ENCODE measurements around the gene SMIM1.

SMIM1 gene

DNA sequence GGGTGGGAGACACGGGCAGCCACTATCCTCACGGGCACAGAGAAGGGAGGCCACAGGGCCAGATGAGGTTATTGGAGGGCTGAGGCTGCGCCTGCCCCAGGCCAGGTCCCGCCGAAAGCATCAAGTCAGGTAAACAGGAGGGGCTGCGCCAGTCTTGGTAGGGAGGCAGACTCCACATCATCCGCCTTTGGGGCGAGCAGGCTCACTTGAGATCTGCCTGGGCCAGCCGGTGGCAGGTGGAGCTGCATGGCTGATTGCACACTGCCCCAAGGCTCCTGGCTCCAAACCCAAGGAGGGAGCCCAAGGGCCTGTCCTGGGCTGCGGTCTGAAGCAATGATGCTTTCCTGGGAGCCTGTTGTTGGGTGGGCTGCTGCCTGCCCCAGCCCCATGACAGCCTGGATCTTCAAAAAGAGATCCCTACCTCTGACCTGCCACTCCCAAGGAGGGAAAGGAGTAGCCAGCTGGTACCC is 4.6 kb downstream of the SMIM1 start:
- no peak for DNase-seq (ENCODE audit: low spot score)

DNA sequence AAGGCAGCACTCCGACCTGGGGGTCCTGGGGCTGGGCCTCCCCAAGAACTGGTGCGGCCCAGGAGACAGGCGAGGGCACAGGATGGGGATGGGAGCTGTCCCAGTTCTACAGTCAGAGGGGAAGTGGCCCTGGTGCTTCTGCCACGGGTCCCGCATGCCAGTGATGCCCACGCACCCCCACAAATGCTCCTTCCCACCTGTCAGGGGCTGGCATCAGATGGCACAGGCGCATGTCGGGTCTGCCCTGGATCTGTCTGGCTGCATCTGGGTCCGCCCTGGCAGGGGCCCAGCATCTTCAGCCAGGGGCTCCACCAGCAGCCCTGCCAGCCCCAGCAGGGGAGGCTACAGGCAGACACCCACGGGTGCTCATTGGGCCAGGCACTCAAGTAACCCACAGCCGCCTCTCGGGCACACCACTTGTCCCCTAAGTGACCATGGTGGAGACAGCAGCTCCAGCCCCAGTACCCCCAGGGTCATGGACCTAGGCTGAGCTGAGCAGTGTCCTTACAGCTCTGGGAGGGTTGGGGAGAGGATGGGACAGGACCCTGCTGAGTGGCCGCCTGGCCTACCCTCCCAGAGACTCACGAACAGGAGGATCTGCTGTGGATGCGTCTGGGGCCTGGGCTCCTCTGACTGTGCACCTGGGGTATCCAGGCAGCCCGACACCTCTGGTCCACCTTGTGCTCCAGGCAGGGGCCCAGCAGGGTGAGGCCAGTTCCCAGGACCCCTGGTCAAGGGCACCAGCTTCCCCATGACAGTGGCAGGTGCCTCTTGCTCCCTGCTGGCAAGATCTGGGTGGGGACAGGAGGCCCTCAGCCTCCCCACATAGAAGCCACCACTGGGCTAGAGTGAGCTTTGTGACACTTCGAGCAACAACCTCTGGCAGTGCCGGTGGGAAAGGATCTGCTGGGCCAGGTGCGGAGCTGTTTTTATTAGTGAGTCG is 5.4 kb downstream of the SMIM1 start:
- DNase-seq (ENCODE audit: low spot score) = no peak

DNA sequence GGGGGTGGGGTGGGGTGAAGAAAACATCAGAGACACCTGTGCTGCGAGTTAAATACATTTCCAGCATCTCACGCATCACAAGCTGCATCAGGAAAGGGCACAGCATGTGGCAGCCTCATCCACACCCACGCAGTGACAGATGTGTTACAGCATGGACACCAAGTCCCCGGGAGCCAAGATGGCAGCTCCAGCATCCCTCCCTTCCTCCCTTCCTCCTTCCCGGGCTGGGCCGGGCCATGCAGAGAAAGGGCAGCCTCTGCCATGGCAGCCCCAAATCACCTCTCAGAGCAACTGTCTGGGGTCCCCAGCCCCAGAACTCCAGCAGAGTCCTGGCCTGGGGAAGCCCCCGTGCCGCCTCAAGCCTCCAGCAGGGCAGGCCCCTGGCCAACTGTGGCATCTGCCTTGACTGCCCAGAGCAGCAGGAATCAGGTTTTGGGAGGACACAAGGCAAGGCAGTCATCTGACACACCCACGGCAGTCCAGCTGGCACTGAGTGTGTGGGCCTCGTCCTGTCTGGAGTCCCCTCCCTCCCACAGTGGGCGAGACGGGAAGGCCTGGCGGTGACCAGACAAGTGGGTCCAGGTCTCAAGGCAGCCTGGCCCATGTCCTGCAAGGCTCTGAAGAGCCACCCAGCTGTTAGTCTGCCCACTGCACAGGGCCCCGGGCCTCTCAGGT is 6.2 kb downstream of the SMIM1 start:
- no peak for DNase-seq (ENCODE audit: low spot score)

DNA sequence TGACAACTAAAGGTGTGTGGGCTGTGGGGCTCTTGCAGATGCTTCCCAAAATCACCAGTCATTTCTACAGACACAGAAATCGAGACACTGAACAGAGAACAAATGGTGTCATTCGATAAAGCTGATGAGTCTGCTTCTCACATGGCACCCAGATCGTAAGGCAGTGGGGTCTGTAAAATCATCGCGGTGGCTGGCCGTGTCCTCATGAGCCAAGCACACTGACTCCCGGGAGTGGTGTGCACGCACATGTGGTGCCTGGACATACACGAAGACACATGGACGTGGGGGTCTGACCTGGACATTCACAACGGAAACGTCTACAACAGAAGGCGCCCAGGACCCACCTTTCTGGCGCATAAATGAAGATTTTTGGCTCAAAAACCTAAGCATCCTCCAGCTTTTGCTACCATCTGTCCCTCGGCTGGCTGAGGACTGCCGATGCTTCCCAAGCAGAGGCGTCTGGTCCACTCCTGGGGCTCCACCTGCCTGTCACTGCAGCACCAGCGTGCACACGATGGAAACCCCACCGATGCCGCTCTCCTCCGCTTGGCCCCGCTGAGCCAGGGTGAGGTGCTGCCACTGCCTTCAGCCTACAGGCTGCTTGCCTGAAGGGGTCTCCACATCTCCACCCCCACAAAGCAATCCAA is 6.8 kb downstream of the SMIM1 start:
- no peak for DNase-seq (ENCODE audit: low spot score)

DNA sequence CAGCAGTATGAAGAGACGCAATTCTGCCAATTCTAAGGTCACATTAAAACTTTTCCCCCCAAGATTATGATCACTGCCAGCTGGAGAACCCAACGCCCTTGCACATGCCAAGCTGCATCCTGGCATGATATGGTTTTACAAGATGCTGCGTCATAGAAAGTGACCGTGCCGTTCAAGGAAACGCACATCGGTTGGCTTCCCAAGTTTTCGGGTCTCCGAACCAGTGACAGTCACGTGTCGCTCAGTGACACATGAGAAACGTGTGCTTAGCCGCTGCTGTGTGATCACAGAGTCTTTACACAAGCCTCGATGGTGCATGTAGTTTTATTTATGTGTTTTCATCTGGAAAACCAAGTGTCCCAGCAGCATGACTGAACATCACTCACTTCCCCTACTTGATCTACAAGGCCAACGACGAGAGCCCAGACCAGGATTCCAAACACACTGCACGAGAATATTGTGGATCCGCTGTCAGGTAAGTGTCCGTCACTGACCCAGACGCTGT is 7.4 kb downstream of the SMIM1 start:
- DNase-seq (ENCODE audit: low spot score) = no peak

DNA sequence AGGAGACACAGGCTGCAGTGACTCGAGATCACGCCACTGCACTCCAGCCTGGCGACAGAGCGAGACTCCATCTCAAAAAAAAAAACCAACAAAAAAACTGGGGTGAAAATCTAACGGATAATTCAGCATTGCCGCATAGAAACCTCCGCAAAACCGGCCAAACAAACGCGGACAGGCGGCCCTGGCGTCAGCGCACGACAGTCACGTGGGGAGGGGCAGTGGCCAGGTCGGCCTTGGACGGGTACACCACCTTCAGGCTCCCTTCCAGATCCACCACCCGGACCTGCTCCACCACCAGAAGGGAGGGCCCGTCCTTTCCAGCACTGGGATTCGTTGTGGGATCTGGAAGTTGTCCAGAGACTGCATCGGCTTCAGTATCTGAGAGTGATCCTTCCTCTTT is 8.4 kb downstream of the SMIM1 start:
- DNase-seq (ENCODE audit: low spot score) = no peak

DNA sequence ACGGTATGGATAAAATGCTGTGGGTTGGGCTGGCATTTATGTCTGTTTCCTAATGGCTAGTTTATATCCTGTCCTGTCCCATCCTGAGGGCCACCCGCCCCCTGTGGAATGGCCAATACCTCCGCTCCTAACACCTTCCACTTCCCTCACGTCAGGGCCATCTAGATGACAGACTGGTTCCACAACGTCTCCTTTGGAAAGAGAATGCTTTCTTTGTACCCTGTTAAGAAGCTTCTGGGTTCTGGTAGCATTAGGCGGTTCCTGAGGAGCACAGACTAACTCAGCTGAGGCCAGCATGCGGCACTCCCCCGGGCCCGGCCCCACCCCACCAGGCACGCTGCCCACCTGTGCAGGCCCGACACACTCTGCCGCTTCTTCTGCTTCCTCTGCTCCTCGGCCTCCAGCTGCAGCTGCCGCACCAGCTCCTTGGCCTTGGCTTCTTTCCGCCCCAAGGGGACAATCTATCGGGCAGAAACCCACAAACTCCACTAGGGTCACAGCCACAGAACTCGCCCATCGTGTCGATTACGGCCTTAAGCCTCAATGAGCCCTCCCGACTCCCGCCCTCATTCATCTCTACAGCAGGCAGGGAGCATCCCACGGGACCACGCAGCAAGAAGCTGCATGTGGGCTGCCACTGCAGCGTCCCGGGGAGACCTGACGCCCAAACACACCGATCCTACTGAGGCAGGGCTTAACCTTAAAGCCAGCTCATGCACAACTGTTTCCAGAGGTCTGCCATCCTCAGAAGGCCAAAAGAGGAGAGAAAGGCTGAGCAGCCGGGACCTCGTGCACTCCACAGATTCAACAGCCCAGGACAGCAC is 11.3 kb downstream of the SMIM1 start:
- DNase-seq (ENCODE audit: low spot score) = no peak

DNA sequence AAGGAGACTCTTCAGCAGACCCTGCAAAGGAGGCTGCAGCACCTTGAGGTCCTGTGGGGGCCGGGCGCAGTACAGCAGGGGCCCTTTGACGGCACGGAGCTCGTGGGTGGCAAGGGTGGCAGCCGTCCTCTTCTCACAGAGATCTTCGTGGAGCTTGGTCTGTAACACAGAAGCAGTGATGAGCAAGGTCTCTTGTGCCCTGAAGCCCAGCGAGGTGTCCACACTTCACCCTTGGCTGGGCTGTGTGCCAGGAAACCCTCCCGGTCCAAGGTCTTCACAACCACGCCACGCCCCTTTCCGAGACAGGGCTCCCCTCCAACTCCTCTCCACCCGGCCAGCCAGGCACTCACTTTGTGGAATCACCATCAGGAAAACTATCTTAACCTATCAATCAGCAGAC is 12.5 kb downstream of the SMIM1 start:
- no peak for DNase-seq (ENCODE audit: low spot score)

DNA sequence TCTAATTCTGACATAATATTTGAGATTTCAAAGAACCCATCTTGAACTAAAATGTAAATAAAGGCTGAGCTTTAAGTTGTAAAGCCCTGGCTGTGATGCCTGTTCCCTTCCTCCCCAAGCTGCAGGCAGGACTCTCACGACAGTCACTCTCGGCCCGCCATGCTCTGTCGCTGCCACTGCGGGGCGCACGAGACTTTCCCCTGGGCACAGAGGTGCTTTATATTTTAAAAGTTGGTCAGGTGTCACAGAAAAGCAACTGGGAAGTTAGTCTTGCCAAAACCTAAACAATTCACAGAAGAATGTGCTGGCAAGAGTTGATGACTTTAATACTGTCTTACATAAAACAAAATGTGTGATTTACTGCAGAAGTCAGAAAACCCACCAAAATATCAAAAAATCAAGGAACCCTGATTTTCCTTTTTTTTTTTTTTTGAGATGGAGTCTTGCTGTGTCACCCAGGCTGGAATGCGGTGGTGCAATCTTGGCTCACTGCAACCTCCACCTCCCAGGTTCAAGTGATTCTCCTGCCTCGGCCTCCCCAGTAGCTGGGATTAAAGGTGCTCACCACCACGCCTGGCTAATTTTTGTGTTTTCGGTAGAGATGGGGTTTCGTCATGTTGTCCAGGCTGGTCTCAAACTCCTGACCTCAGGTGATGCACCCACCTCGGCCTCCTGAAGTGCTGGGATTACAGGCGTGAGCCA is 13.1 kb downstream of the SMIM1 start:
- DNase-seq (ENCODE audit: low spot score) = peak; percentile 69

DNA sequence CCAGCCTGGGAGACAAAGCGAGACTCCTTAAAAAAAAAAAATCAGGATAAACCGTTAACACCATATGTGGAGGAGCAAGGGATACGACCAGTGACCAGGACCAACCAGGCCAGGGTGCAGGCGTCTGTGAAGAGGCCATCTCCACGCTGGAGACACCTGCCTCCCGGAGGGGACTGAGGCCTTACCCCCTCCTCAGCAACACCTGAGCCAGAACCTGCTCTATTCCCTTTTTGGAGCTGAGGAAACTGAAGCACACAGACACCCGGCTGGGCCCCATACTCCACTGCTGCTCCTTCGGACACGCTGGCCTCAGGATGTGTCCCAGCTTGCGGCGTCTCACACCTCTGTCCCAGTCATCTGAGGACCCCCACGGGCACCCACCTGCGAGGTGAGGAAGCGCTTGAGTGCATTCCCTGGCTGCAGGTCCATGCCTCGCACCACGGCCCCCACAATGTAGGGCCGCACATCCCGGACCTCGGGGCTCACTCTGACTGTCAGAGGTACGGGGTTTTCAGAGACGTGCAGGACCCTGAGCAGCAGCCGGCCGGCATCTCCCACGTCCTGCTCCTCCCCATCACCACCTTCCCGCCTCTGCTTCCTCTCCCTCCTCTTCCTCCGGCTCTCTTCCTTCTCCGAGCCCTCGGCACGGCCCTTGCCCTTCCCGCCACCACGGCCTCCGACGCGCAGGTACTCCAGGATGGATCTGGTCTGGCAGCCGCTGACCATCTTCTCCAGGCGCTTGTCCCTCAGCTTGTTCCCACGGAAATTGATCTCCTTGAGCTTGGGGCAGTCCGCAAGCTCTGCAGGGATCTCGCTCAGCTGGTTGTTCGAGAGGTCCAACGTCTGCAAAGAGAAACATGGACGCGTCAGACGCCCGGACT is 14.2 kb downstream of the SMIM1 start:
- DNase-seq (ENCODE audit: low spot score) = no peak

DNA sequence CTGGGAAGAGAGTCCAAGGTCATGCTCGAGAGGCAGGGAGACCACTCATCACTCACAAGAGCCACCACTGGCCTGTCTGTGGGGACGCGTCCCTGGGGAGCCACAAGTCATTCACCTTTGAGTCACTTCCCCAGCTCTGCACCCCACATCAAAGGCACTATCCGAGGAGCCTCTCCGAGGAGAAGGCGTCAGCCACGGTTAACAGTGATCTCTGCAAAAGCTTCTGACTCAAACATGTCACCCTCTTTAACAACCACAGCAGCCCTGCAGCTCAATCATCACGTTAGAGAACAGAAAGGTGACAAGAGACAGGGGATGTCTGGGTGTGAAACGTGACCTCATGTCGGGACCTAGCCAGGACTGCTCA is 14.8 kb downstream of the SMIM1 start:
- no peak for DNase-seq (ENCODE audit: low spot score)

DNA sequence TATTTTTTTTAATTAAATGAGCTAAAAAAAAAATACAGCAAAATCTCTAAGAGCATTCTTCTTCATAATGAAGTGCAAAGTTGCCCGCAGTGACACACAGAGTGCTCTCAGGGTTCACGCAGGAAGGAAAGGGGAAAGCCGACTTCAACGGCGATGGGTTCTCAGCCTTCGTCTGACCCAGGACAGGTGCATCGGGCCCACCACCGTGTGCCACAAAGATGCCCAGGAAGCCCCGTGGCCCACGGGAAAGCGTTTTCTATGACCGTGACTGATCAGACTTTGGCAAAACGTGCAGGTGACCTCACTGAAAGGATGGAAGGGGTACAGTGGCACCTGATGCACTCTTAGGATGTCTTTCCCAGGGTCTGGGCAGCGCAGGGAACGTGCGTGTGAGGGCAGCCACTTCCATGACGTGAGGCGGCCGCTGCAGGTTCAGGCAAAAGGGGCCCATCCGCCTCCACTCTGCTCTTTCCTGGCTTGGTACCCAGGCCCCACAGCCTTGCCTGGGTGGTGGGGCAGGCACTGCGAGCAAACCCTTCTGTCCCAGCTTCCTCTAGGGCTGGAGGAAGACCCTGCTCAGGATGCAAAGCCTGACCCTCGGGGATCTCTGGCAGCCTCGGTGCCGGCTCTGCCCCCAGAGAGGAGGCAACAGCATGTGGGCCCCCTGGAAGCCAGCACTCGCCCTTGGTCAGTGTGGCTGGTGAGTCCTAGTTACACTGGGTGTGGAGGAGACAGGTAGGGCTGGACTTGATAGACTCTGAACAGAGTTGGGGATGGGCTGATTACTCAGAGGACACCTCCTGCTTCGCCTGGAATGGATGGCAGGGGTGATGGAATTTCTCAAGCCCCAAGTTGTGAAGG is 15.4 kb downstream of the SMIM1 start:
- no peak for DNase-seq (ENCODE audit: low spot score)

DNA sequence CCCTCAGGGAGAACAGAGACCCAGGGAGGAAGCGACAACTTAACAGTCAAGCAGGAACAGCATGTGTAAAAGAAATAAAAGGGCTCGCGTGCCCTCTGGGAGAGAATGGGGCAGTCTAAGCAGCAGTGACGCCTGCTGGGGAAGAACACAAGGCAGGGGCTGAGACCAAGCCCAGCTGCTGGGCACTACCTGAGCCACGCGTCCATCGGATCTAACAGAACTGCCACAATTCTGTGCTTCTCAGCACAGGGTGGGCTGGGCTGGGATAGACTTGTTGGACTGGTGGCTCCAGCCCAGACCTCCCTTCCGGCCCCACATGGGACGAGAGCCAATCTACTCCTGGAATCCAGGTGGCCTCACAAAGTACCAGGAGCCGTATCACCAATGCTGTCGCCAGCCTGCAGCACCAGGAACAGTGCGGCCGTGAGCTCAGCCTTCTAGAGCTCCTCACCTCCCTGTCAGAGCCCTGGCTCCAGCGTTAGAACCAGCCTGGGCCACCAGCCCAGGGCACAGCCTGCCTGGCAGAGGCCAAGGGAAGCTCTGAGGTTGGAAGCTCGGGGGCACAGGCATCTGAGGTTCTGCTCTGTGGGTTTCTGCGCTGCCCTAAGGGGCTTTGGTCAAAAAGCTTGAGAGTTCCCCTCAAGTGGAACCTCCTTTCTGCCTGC is 16.3 kb downstream of the SMIM1 start:
- no peak for DNase-seq (ENCODE audit: low spot score)

DNA sequence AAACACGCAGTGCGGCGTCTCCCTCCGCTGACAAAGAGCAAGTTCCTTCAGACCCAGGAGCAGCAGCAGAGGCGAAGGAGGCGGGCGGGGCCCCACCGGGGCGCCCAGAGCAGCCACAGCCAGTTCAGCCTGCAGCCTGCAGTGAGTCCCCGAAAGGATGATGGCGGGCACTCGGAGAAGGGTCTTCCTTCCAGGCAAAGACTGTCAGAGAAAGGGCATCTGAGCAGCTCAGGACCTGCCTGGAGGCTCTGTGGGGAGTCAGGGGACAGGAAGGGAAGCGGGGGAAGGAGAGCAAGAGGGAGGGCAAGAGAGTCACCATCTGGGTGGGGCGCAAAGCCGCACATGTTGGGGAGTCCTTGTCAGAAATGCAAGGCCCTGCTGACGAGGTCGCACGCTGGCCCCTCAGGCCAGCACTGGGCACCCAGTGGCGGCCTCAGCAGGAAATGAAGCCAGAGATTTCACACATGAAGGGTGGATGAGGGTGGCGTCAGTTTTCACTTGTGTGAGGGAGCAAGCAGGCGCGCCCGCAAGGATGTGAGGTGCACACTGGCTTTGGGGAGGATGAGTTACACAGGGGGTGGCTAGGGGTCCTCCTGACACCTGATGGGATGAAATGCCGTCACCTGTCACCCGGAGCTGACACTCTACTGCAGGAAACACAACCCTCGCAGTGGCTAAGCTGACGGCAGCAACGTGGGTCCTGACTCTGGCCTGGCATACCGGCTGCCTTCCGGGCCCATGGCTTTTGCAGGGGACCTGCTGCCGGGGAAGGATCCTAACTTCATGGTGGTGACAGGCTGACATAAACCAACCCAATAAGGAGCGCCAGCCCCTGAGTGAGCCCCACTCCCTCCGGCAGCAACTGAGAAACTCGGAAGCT is 17.1 kb downstream of the SMIM1 start:
- DNase-seq (ENCODE audit: low spot score) = no peak

DNA sequence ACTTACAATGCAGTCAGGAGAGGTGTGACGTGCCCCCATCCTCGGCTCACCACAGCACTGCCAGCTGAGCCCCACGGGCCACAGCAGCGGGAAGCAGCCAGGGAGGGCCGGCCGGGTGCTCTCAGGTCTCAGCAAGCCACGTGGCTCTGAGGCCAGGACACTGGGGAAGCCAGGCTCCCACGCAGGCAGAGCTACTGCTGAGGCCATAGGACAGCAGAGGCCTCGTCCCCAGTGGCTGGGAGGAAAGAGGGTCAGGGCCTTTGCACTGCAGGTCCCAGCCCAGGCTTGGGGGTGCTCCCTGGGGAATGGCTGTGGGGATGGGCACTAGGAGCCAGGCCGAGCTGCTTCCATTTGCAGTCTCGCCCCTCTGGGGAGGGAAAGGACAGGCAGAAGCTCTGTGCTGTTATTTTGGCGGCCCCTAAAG is 18.0 kb downstream of the SMIM1 start:
- no peak for DNase-seq (ENCODE audit: low spot score)

DNA sequence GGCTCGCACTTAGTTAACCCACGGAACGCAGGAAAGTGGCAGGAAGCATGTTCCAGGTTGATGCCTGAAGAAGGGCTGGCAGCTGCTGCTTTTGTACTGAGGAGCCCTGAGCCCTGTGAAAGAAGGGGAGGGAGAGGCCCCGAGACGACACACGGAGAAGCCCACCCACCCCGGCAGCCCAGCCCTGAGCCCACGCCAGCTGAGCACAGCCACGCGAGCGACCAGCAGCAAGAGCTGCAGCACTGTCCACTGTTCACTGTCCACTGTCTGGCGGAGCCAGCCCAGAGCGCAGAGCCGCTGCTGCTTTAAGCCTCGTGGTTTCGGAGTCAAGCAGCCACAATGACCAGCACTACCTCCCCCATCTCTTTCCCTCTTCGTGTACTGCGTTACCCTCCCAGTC is 18.4 kb downstream of the SMIM1 start:
- no peak for DNase-seq (ENCODE audit: low spot score)

DNA sequence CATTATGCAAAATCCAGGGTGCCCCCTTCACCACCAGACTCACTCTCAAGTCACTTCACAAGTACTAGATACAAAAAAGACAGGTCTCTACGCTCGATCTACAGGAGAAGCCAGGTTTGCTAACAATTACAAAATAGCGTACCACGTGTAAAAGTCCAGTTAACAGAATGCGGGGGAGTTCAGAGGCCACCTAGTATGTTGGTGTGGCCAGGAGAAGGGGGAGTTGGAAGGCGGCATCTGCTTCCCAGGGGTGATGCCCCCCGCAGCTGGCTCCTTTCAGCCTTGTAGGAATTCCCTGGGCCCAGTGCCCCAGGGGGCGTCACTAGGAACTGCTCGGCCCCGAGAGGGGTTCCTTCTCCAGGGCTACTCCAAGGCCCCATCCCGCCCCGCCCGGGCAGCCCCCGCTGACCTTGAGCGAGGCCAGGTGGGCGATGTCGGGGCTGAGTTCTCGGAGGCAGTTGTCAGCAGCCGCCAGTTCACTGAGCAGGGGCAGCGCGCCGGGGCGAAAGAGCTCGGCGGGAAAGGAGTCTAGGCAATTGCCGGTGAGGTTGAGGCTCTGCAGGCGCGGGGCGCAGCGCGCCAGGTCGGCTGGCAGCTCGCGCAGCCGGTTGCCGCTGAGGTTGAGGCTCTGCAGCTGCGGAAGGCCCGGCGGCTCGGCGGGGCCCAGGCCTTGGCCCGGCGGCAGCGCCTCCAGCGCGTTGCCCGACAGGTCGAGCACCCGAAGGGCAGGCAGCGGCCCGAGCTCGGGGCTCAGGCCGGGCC is 23.1 kb downstream of the SMIM1 start:
- DNase-seq (ENCODE audit: low spot score) = peak; percentile 46

Data from NAMALWA (cell line).